A204.1 (cell line): Measurements from ENCODE around the gene CAMKK1.

Experiments
- FAIRE-seq: peaks from 2 replicates; lab custom pipeline; 2012; peaks lifted over from hg19 to GRCh38; lab: Jason Lieb, UNC

Gene CAMKK1

DNA sequence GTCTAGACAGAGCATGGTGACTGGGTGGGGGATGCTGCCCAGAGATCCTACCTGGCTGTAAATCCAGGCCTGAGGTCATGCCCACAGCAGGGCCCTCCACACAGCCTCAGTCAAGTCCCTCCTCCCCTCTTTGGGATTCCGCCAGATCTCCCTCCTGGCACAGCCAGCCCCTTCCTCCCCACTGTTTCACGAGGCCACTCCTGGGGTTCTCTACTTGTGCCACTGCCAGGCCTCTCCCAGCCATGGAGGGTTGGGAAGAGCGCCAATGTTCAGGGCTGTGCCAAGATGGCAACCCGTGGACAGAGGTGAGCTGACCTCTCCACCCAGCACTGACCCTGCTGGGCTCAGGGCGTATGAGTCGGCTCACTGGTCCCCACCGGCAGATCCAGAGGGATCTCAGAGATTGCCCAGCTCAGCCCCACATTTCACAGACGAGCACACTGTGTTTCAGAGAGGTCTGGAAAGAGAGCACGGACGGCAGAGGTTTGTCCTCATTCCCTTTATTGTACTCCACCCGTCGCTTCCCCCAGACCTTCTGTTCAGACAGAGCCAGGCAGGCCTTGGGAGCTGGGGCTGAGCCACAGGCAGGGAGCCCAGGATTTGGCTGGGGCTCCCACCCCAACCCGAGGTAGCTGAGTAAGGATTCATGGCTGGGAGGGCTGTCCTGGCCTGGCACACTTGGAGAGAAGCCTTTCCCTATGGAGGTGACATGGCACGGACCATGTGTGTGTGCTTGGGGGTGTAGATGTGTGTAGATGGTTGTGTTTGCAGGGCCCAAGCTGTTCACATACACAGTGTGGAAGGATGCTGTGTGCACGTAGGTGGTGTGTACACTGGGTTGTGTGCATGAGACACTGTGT lies 3.5 kb upstream of the CAMKK1 start:
- no peak for FAIRE-seq

- FAIRE-seq: no peak
These were observed 2.5 kb upstream of the CAMKK1 start for GRCh38 chr17:3895354-3895753.

DNA sequence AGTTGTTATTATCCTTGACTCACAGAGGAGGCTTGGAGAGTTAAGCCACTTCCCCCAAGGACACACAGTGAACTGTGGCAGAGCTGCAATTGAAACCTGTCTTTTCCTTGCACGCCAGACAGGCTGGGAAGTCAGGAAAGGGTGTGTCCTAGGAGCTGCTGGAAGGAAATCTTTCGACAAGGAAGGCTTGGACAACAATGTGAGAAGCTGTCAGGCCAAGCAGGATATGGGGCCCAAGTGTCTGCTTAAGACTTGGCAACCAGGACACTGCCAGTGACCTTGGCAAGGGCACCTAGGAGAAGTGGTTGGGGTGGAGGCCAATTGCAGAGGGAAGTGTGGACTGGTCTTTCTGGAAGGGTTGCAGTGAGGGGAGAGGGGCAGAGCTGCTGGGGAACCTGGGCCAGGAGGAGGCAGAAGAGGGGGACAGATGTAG lies 2.1 kb upstream of the CAMKK1 start:
- FAIRE-seq: no peak

GRCh38 chr17:3894188-3894587 lies 1.3 kb upstream of the CAMKK1 start:
- no peak for FAIRE-seq

DNA sequence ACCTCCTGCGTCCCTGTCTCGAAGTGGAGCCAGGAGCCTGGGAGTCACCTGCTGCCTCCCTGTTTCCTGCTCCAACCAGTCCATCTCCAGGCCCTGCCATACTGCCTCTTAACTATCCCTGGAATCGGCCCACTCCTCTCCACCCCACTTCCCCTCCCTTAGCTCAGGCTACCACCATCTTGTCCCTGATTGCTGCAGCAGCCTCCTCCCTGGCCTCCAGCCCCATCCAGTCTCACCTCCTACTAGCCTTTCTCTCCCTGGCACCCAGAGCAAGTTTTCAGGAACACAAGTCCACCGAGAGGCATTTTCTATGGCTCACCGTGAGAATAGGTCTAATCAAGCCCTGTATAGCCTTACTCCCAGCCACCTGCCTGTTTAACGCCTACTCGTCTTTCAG lies 865 bp upstream of the CAMKK1 start:
- FAIRE-seq: no peak

DNA sequence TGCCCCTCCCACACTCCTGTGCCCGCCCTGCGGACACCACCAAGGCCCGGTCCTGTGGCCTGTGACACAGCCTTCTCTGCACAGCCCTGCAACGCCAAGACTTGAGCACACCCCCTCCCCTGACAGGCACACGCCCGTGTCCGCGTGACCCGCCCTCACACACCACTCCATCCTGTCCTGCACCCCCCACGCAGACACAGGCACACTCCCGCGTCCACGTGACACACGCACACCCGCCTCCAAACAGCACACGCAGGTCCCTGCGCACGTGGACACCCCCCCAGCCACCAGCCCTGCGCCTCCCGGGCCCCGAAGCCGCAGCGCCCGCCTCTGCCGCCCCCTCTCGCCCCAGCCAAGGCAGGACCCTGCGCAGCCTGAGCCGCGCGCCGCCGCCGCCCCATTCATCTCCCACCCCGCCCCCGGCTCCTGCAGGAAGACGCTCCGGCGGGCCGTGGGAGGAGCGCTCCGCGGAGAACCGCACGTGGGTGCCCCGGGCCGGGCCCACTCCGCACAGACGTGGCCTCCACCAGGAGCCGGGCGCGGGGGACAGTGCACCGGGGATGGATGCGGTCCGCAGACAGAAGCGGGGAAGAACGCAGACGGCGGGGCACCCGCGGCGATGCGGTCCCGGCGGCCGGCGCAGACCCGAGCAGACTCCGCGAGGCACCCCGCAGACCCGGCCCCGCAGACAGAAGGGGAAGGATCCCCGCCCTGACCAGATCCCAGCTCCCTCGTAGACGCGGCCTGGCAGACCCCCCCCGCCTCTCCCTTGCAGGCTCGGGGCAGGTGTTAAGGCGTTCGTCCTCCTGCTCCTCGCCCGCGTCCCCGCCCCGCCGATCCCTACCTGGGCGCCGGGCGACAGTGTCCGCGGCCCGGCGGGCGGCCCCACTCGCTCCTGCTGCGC lies 506 bp downstream of the CAMKK1 start:
- no peak for FAIRE-seq

- FAIRE-seq: no peak
These were observed 1.2 kb downstream of the CAMKK1 start for GRCh38 chr17:3891626-3892094.

GRCh38 chr17:3890878-3891219 lies 2.0 kb downstream of the CAMKK1 start:
- no peak for FAIRE-seq

- FAIRE-seq: no peak
These were observed 2.6 kb downstream of the CAMKK1 start for GRCh38 chr17:3890082-3890877.

DNA sequence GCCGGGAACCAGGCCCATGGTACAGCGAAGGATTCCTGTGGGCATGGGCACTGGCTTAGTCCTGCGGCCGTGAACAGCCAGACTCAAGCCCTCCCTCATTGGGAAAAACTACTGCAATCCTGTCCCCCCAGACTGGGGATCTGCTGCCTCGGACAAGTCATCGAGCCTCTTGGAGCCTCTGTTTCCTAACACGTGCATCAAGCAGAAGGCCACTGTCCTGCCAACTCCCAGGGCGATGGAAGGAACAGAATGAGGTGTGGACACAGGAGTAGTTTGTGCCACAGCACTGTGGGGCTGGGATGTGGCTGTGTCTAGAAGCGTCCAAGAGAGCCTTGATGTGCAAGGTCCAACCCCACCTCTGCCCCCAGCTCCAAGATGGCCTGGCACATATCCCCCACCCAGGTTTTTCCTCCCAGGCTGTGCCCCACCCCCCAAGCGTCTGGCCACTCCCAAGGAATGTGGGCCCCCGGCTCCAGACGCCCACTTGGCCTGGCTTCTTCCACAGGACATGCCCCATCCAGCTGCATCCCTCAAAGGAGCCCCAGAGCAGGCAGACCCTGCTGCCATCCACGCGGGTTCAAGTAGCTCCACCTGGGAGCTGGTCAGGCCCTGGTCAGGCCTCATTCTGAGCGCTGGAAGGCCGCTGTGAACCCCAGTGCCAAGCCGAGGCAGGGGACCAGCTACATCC lies 3.4 kb downstream of the CAMKK1 start:
- no peak for FAIRE-seq

DNA sequence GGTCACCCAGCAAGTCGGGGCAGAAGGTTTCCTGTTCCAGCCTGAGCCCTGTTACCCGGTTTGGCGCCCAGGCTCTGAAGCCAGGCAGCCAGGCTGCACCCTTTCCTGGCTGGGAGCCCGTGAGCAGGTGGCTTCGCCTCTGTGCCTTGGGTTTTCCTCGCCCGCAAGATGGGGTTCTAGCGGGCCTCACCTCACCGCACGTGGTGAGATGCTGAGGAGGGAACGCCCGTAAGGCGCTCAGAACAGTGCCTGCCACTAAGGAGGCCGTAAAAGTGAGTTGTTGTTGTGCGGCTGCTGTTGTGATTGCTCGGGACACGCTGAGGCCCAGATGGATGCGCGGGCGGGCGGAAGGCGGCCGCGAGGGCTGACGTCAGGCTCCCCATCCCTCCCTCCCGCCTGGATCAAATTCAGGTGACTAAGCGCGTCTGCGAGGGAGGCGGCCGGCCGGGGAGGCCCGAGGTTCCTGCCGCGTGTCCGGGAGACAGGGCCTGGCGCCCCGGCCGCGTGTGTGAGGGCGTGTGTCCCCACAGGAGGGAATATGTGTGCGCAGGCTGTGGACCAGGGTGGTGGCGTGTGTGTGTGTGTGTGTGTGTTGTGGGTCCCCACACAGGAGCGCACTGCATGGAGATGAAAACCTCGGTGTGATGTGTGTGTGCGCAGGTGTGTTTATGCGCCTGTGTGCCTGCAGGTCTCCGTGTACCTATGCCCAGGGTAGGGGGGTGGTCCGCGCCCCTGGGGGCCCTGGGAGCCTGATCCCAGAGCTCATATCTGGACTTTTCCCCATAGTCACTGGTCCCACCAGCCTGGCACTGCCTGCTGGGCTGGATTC lies 4.3 kb downstream of the CAMKK1 start:
- no peak for FAIRE-seq

DNA sequence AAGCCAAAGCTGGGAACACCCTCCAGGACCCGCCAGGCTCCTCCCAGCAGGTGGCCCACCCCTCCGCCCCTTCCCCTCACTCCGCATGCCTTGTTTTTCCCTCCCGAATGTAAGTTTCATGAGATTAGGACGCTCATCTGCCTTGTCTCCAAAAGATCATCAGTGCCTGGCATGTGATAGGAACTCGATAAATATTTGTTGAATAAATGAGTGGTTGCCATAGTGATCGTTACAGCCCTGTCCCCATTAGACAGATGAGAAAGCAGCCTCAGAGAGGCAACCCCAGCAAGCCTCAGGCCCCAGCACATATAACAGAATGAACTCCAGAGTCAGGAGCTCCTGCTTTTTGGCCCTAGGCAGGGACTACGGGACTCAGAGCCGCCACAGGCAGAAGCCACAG lies 5.0 kb downstream of the CAMKK1 start:
- FAIRE-seq: no peak

GRCh38 chr17:3887394-3887793 lies 5.5 kb downstream of the CAMKK1 start:
- no peak for FAIRE-seq

GRCh38 chr17:3886776-3887175 lies 6.1 kb downstream of the CAMKK1 start:
- FAIRE-seq: no peak

DNA sequence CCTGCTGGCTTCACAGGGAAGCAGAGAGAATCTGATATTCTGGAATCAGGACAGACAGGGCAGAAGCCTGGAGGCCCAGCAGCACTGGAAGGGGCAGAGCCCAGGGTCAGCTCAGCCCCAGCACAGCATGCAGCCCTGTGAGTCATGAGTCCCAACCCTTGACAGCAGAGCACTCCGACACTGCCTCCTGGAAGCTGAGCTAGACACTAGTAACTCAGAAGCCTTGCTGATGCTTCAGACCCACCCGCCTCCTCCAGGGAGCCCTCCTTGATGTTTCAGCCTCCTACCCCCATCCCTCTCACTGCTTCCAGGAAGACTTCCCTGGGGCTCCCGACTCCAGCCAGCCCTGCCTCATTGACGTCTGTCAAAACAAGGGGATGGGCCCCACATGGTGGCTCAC lies 6.9 kb downstream of the CAMKK1 start:
- FAIRE-seq: no peak

DNA sequence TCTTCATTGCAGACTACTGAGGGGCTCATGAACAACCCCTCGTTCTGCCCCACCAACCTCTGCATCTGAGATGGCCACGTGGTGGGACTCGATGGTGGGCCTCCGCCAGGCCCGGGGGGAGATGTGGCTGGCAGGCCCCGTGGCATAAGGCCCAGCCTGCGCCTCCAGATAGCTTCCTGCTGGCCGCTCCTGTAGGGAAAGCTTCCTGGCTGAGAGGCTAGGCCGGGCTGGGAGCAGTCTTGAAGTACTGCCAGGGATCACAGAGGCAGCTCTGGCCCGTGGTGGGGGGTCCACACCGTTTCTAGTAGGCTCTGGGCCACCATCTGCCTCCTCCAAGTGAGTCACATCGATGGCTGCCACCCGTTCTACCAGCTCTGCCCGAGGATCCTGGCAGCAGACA lies 7.6 kb downstream of the CAMKK1 start:
- FAIRE-seq: no peak

DNA sequence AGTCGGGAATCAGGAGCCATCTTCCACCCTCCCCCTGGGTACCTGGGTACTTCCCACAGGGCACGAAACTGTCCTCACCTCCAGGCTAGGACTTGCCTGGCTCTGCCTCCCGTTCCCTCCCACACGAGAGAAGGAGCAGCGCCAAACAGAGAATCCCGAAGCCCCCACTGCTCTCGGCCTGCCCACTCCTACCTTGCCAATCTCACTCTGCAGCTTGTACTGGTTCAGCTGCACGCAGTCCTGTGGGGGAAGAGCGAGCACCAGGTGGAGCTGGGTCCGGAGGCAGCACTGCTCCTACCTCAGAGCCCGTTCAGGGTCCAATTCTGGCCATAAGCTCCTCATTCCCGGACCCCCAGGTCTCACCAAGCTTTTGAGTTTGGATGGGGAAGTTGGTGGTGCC lies 8.7 kb downstream of the CAMKK1 start:
- FAIRE-seq: no peak

GRCh38 chr17:3882276-3882675 lies 10.6 kb downstream of the CAMKK1 start:
- FAIRE-seq: no peak

DNA sequence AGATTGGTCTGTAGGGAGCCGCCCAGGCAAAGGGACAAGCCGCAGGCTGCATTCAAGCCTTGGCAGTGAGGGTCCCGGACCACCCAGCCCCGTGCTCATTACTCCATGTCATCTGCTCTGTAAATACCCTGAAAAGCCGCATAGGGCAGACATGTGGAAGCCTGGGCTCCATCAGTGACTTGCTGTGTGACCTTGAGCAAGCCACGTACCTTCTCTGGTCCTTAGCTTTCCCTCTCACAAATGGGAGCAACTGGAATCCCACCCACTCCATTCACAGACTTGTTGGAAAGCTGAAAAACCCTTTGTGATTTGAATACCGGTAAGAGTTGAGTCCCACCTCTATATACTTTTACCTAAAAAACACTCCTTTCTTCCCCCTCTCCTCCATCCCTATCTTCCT lies 11.9 kb downstream of the CAMKK1 start:
- no peak for FAIRE-seq

- no peak for FAIRE-seq
These were observed 13.0 kb downstream of the CAMKK1 start for GRCh38 chr17:3879591-3880417.
